Fibroblast of skin of abdomen (primary cell): ENCODE data around the gene UCHL1.
"Not testable (repeated sequence)": the region's sequence is repeated elsewhere in the genome, so short reads cannot be mapped to it uniquely, and the experiment has no call there.

Experiments used
- DNase-seq: peaks from one replicate; pipeline ENCODE4 v3.0.0-alpha.2; 2013

The UCHL1 gene

GRCh38 chr4:41294445-41295062 is 37.8 kb downstream of the UCHL1 start:
- no peak for DNase-seq

- DNase-seq = no peak
These were observed 40.3 kb downstream of the UCHL1 start for GRCh38 chr4:41296995-41297394.

GRCh38 chr4:41297832-41298231 is 41.1 kb downstream of the UCHL1 start:
- DNase-seq = no peak

- DNase-seq = no peak
These were observed 42.8 kb downstream of the UCHL1 start for GRCh38 chr4:41299486-41299885.

- no peak for DNase-seq
These were observed 44.4 kb downstream of the UCHL1 start for GRCh38 chr4:41301137-41301536.

- no peak for DNase-seq
These were observed 46.8 kb downstream of the UCHL1 start for GRCh38 chr4:41303372-41304118.

- no peak for DNase-seq
These were observed 47.5 kb downstream of the UCHL1 start for GRCh38 chr4:41304221-41304620.

GRCh38 chr4:41305476-41305875 is 48.7 kb downstream of the UCHL1 start:
- no peak for DNase-seq

- no peak for DNase-seq
These were observed 50.9 kb downstream of the UCHL1 start for GRCh38 chr4:41307638-41308037.

- DNase-seq = no peak
These were observed 51.7 kb downstream of the UCHL1 start for GRCh38 chr4:41308398-41308797.

- not testable (repeated sequence) for DNase-seq
These were observed 58.7 kb downstream of the UCHL1 start for GRCh38 chr4:41315426-41315825.

GRCh38 chr4:41315862-41316261 is 59.1 kb downstream of the UCHL1 start:
- no peak for DNase-seq
